Liver (tissue), 9 donors: ENCODE measurements around the gene SLC38A10. TPM values are rescaled to one million over a fixed set of nuclear protein-coding genes. Genes with fewer than 3 reads are reported as not detected.

Source experiments
- DNase-seq: peaks from one replicate; pipeline ENCODE4 v3.0.0-alpha.2; 2017; ENCODE audit warnings: low spot score
- H3K27ac ChIP-seq, 2 donors: one replicate each; pipeline ENCODE4 v1.7.0; 2013; ENCODE audit warnings: inconsistent platforms in 2 of 2, low read length in 2 of 2, control low read depth in 1 of 2, low read depth in 1 of 2, mild to moderate bottlenecking in 1 of 2
- H3K27me3 ChIP-seq, 4 donors: one replicate each; pipeline versions ENCODE4 v1.6.1 to v1.7.0; 2013; ENCODE audit warnings: low read length in 3 of 4, inconsistent platforms in 1 of 4, mild to moderate bottlenecking in 1 of 4, moderate library complexity in 1 of 4; ENCODE audit not compliant: control insufficient read depth in 4 of 4, insufficient read depth in 4 of 4
- H3K36me3 ChIP-seq, 4 donors: one replicate each; pipeline versions ENCODE4 v1.6.1 to v1.7.0; 2013; ENCODE audit warnings: low read length in 3 of 4, mild to moderate bottlenecking in 3 of 4, low read depth in 1 of 4, moderate library complexity in 1 of 4; ENCODE audit not compliant: control insufficient read depth in 4 of 4, insufficient read depth in 3 of 4
- H3K4me1 ChIP-seq, 4 donors: one replicate each; pipeline versions ENCODE4 v1.6.1 to v1.7.0; 2013; ENCODE audit warnings: low read length in 3 of 4, mild to moderate bottlenecking in 3 of 4, moderate library complexity in 1 of 4; ENCODE audit not compliant: control insufficient read depth in 4 of 4, insufficient read depth in 4 of 4
- H3K4me3 ChIP-seq, 3 donors: one replicate each; pipeline versions ENCODE4 v1.6.1 to v1.7.0; 2013; ENCODE audit warnings: low read length in 3 of 3, control low read depth in 1 of 3, low read depth in 1 of 3, mild to moderate bottlenecking in 1 of 3
- H3K9ac ChIP-seq, 2 donors: one replicate each; pipeline ENCODE4 v1.7.0; 2013; ENCODE audit warnings: low read length in 2 of 2, mild to moderate bottlenecking in 2 of 2, moderate library complexity in 2 of 2, control low read depth in 1 of 2, low read depth in 1 of 2
- H3K9me3 ChIP-seq, 4 donors: one replicate each; pipeline versions ENCODE4 v1.6.1 to v1.7.0; 2013; ENCODE audit warnings: low read length in 3 of 4; ENCODE audit not compliant: control insufficient read depth in 4 of 4
- ATF3 ChIP-seq: IDR thresholded peaks from 2 replicates; pipeline ENCODE4 v1.6.1; 2016; ENCODE audit warnings: antibody characterized with exemption
- CTCF ChIP-seq: fragments of 150-350 bp; IDR thresholded peaks from 2 replicates; pipeline ENCODE4 v1.5.1; 2017; ENCODE audit warnings: improper control_type of control experiment, low read depth, low read length; ENCODE audit not compliant: missing input control
- EGR1 ChIP-seq, 2 donors: IDR thresholded peaks; 2 replicates each; pipeline ENCODE4 v1.6.1; 2016 to 2018; ENCODE audit warnings: antibody characterized with exemption in 2 of 2, low read depth in 2 of 2
- FOXA1 ChIP-seq: IDR thresholded peaks from 2 replicates; pipeline ENCODE4 v1.6.1; 2016; ENCODE audit warnings: antibody characterized with exemption
- FOXA2 ChIP-seq: IDR thresholded peaks from 2 replicates; pipeline ENCODE4 v1.6.1; 2016; ENCODE audit warnings: antibody characterized with exemption
- GABPA ChIP-seq, 2 donors: IDR thresholded peaks in 1 of 2; conservative IDR thresholded peaks in 1 of 2; 2 replicates each; pipeline ENCODE4 v1.6.1; 2016; ENCODE audit warnings: antibody characterized with exemption in 2 of 2, mild to moderate bottlenecking in 1 of 2, moderate library complexity in 1 of 2
- HNF4A ChIP-seq, 2 donors: conservative IDR thresholded peaks; 2 replicates each; pipeline ENCODE4 v1.6.1; 2016; ENCODE audit warnings: antibody characterized with exemption in 2 of 2, mild to moderate bottlenecking in 2 of 2
- JUND ChIP-seq, 2 donors: IDR thresholded peaks; 2 replicates each; pipeline ENCODE4 v1.6.1; 2016; ENCODE audit warnings: antibody characterized with exemption in 2 of 2
- MAX ChIP-seq: IDR thresholded peaks from 2 replicates; pipeline ENCODE4 v1.6.1; 2016; ENCODE audit warnings: antibody characterized with exemption
- NR2F2 ChIP-seq: IDR thresholded peaks from 2 replicates; pipeline ENCODE4 v1.6.1; 2016; ENCODE audit warnings: antibody characterized with exemption
- RAD21 ChIP-seq, 2 donors: IDR thresholded peaks; 2 replicates each; pipeline ENCODE4 v1.6.1; 2016; ENCODE audit warnings: antibody characterized with exemption in 2 of 2, mild to moderate bottlenecking in 2 of 2
- REST ChIP-seq: IDR thresholded peaks from 2 replicates; pipeline ENCODE4 v1.6.1; 2016; ENCODE audit warnings: antibody characterized with exemption, mild to moderate bottlenecking
- RXRA ChIP-seq, 2 donors: IDR thresholded peaks; 2 replicates each; pipeline ENCODE4 v1.6.1; 2017 to 2018; ENCODE audit warnings: antibody characterized with exemption in 2 of 2, mild to moderate bottlenecking in 1 of 2
- SP1 ChIP-seq: IDR thresholded peaks from 2 replicates; pipeline ENCODE4 v1.6.1; 2018; ENCODE audit warnings: antibody characterized with exemption, mild to moderate bottlenecking
- TAF1 ChIP-seq: conservative IDR thresholded peaks from 2 replicates; pipeline ENCODE4 v1.6.1; 2016; ENCODE audit warnings: antibody characterized with exemption, mild to moderate bottlenecking
- YY1 ChIP-seq: IDR thresholded peaks from 2 replicates; pipeline ENCODE4 v1.6.1; 2016; ENCODE audit warnings: antibody characterized with exemption, mild to moderate bottlenecking
- ZBTB33 ChIP-seq: IDR thresholded peaks from 2 replicates; pipeline ENCODE4 v1.6.1; 2016; ENCODE audit warnings: antibody characterized with exemption
- WGBS: extraction: QIAGEN DNeasy Blood & Tissue Kit; methylation state at CpG from one replicate; pipeline ENCODE4 v1.1.7; 2013; 5-methylcytosine and 5-hydroxymethylcytosine counted together
- polyA plus RNA-seq, 2 donors: library from polyadenylated mRNA; stranded (reverse) in 1 of 2; unstranded in 1 of 2; fragments of 200-250 nt in 1 of 2; fragments of >200 nt in 1 of 2; fragmentation: Nextera tagmentation in 1 of 2; extraction: Ambion mirVana in 1 of 2; gene quantifications; one replicate each; pipeline versions ENCODE4 v1.2.1 to v1.2.3, GENCODE V29; 2013 to 2015
- total RNA-seq, 2 donors: library from RNA; depleted of rRNA; stranded (reverse); fragments of >200 nt; gene quantifications; one replicate each; pipeline ENCODE4 v1.2.3, GENCODE V29; 2014
- donor health status: healthy.
- donor health status: healthy.
- donor health status: healthy.
- donor health status: healthy.
- donor health status: healthy.

SLC38A10 gene
- total and polyA plus RNA-seq, 4 donors, result 29.3 to 117 (median 54.7) TPM

GRCh38 chr17:81234506-81234855, 60.6 kb downstream of the SLC38A10 start:
- Histone ChIP-seq H3K4me3 (no peak overlapping the region), H3K27ac (no peak overlapping the region), H3K9ac (no peak overlapping the region), H3K27me3 (no peaks in the 10 kb centered on the region), H3K36me3 (peaks cover 5 to 30% (median 13%) of the 10 kb centered on the region in 4 donors), H3K9me3 (no peaks in the 10 kb centered on the region), H3K4me1 (peaks cover 3 to 19% (median 17%) of the 10 kb centered on the region in 4 donors)
- DNase-seq, result no peak
- WGBS, result 93% methylated on average over 13 of the region's 13 CpGs
- TF ChIP-seq TAF1, result no peak
- TF ChIP-seq CTCF, result no peak
- TF ChIP-seq FOXA1, result no peak

- Histone ChIP-seq H3K4me3 (no peak overlapping the region), H3K36me3 (peaks cover 5 to 33% (median 13%) of the 10 kb centered on the region in 4 donors), H3K9me3 (no peaks in the 10 kb centered on the region), H3K9ac (no peak overlapping the region), H3K27ac (no peak overlapping the region), H3K27me3 (no peaks in the 10 kb centered on the region), H3K4me1 (peaks cover 3 to 22% (median 17%) of the 10 kb centered on the region in 4 donors)
- no peak for TF ChIP-seq FOXA2
- TF ChIP-seq NR2F2, result no peak
- no peak for TF ChIP-seq GABPA (IDR thresholded peaks at IDR 0.05 in 1 of 2, conservative IDR thresholded peaks at IDR 0.05 in 1 of 2)
- TF ChIP-seq ZBTB33, result no peak
- 95% methylated on average over 21 of the region's 21 CpGs for WGBS
- DNase-seq, result no peak
These were observed 61.1 kb downstream of the SLC38A10 start for GRCh38 chr17:81233811-81234505.

GRCh38 chr17:81233316-81233715, 61.8 kb downstream of the SLC38A10 start:
- WGBS, result 95% methylated on average over 17 of the region's 17 CpGs
- peaks cover 3 to 23% (median 15%) of the 10 kb centered on the region in 4 donors for H3K4me1 ChIP-seq
- H3K36me3 ChIP-seq, result peaks cover 5 to 33% (median 13%) of the 10 kb centered on the region in 4 donors
- no peaks in the 10 kb centered on the region for H3K27me3 ChIP-seq
- H3K9ac ChIP-seq, result no peak overlapping the region
- no peaks in the 10 kb centered on the region for H3K9me3 ChIP-seq
- H3K4me3 ChIP-seq, result no peak overlapping the region
- H3K27ac ChIP-seq, result no peak overlapping the region
- DNase-seq, result no peak
- no peak for TF ChIP-seq RXRA (IDR thresholded peaks at IDR 0.05)
- TF ChIP-seq YY1, result no peak
- no peak for TF ChIP-seq TAF1
- no peak for TF ChIP-seq EGR1 (IDR thresholded peaks at IDR 0.05; ENCODE audit: low read depth in 2 of 2)
- TF ChIP-seq MAX, result no peak
- no peak for TF ChIP-seq SP1
- no peak for TF ChIP-seq ATF3
- TF ChIP-seq HNF4A (conservative IDR thresholded peaks at IDR 0.05), result no peak
- no peak for TF ChIP-seq RAD21 (IDR thresholded peaks at IDR 0.05)
- no peak for TF ChIP-seq CTCF
- TF ChIP-seq GABPA (IDR thresholded peaks at IDR 0.05 in 1 of 2, conservative IDR thresholded peaks at IDR 0.05 in 1 of 2), result no peak
- no peak for TF ChIP-seq REST
- no peak for TF ChIP-seq FOXA1
- TF ChIP-seq JUND (IDR thresholded peaks at IDR 0.05), result no peak
- TF ChIP-seq NR2F2, result no peak
